ENCODE data around the gene CIC. TPM values are rescaled to one million over a fixed set of nuclear protein-coding genes. Genes with fewer than 3 reads are reported as not detected.

The CIC gene
- total and polyA plus RNA-seq, 2 of the 13 experiments (the other 11 are each of a cell fraction or from before 2014, with no cell fraction given): 5.9 to 8.0 TPM

GRCh38 chr19:42297039-42297438 is 28.0 kb downstream of the CIC start:
- CTCF ChIA-PET (ENCODE audit: low intra/inter-chr PET ratio, low total read pairs): no interaction called here
- Histone ChIP-seq H3K27ac (ENCODE audit: extremely low read length, insufficient read depth, low read length) (no peak overlapping the region), H3K4me3 (replicated peaks in 1 of 3; ENCODE audit: insufficient read depth in 1 of 3, low read depth in 2 of 3, low read length in 3 of 3) (no peak overlapping the region), H3K9me3 (ENCODE audit: low read length) (no peaks in the 10 kb centered on the region), H3K4me2 (ENCODE audit: low read depth, low read length) (no peak overlapping the region), H3K79me2 (ENCODE audit: insufficient read depth, low read length) (no peaks in the 10 kb centered on the region), H3K4me1 (ENCODE audit: insufficient read depth, low read length) (peaks cover 11% of the 10 kb centered on the region), H3K36me3 (replicated peaks in 1 of 2; ENCODE audit: control insufficient read depth in 1 of 2, insufficient read depth in 2 of 2, low read length in 2 of 2) (peaks cover 8 to 32% of the 10 kb centered on the region in 2 experiments; a peak in 3 of 5 replicates), H2AFZ (ENCODE audit: low read length) (no peak overlapping the region), H3K9ac (ENCODE audit: insufficient read depth, low read depth, low read length) (no peak overlapping the region), H4K20me1 (ENCODE audit: insufficient read depth, low read length) (no peaks in the 10 kb centered on the region), H3K27me3 (ENCODE audit: control insufficient read depth in 1 of 2, insufficient read depth in 2 of 2, low read length in 2 of 2) (no peaks in the 10 kb centered on the region)
- POLR2A ChIA-PET: interaction anchor here (0.6 to 1.0 kb wide), 2 partner anchors 15 to 66 kb away, joined by 4 to 7 read pairs; no protein-coding TSS in a partner anchor
- 97% methylated on average over 12 of the region's 15 CpGs for WGBS (ENCODE audit: low lambda C conversion rate)
- DNase-seq (ENCODE audit: low spot score): no peak
- intact Hi-C loops (cut with micrococcal nuclease; ENCODE audit: unreplicated experiment) (no loop called here), in situ Hi-C loops (cut with HindIII; ENCODE audit: extremely low pct_ligation_motif_present, low pct_unique_long_range_greater_than_20kb) (no loop called here)
- no peak for ATAC-seq
- BruUV-seq (replicated peaks): no TSS peak
- no peak for FAIRE-seq
- TF ChIP-seq AGO2 (optimal IDR thresholded peaks at IDR 0.05; ENCODE audit: low read depth, low read length) (peak; percentile 86), ZNF607 (CRISPR knock-in tag; IDR thresholded peaks at IDR 0.05; ENCODE audit: borderline replicate concordance) (no peak), HHEX (CRISPR knock-in tag; IDR thresholded peaks at IDR 0.05) (no peak), POLR2G (IDR thresholded peaks at IDR 0.05; ENCODE audit: low read depth, low read length) (0 out of 2 replicates have a peak, but pooled peaks have one; percentile 14), CHD4 (IDR thresholded peaks at IDR 0.05; ENCODE audit: borderline replicate concordance, low read length) (no peak), ZNF431 (CRISPR knock-in tag; IDR thresholded peaks at IDR 0.05; ENCODE audit: borderline replicate concordance, low read depth) (no peak), TOPORS (CRISPR knock-in tag; IDR thresholded peaks at IDR 0.05) (no peak), HDAC1 (CRISPR knock-in tag; IDR thresholded peaks at IDR 0.05) (no peak)

GRCh38 chr19:42301646-42302203 is 32.7 kb downstream of the CIC start, which contains the start of gene PRR19:
PRR19 (plus strand) TSS chr19:42302132; CDS start chr19:42309585, 7,453 bp downstream.
- H4K20me1 ChIP-seq (ENCODE audit: insufficient read depth, low read length): no peaks in the 10 kb centered on the region
- H3K79me2 ChIP-seq (ENCODE audit: insufficient read depth, low read length): no peaks in the 10 kb centered on the region
- ChIA-PET CTCF (ENCODE audit: low intra/inter-chr PET ratio, low total read pairs) (no interaction called here), POLR2A (interaction anchor here (0.7 to 1.9 kb wide), 9 partner anchors 12 to 1083 kb away, joined by 3 to 15 read pairs (median 5); partner anchors contain the start of gene GSK3A)
- H3K9ac ChIP-seq (ENCODE audit: insufficient read depth, low read depth, low read length): peak within 1 kb of the TSS; percentile 64
- intact Hi-C loops (cut with micrococcal nuclease; ENCODE audit: unreplicated experiment) (loop anchor here (2.0 kb wide), 1 partner anchor 23 kb away; the partner anchor contains the start of gene MEGF8), in situ Hi-C loops (cut with HindIII; ENCODE audit: extremely low pct_ligation_motif_present, low pct_unique_long_range_greater_than_20kb) (no loop called here)
- WGBS (ENCODE audit: low lambda C conversion rate): 42% methylated on average over 2 of the region's 21 CpGs
- FAIRE-seq (no peak), DNase-seq (ENCODE audit: low spot score) (no peak), ATAC-seq (peak; percentile 40)
- peak within 1 kb of the TSS; percentile 89 for H3K4me2 ChIP-seq (ENCODE audit: low read depth, low read length)
- no TSS peak for BruUV-seq (replicated peaks)
- 0 out of 5 replicates have a peak, but pooled peaks cover 0 to 8% of the 10 kb centered on the region in 2 experiments for H3K36me3 ChIP-seq (replicated peaks in 1 of 2; ENCODE audit: control insufficient read depth in 1 of 2, insufficient read depth in 2 of 2, low read length in 2 of 2)
- H3K4me3 ChIP-seq (replicated peaks in 1 of 3; ENCODE audit: insufficient read depth in 1 of 3, low read depth in 2 of 3, low read length in 3 of 3): peak within 1 kb of the TSS; percentile 58 to 81 (median 77)
- H3K27ac ChIP-seq (ENCODE audit: extremely low read length, insufficient read depth, low read length): peak within 1 kb of the TSS; percentile 43
- no peaks in the 10 kb centered on the region for H3K9me3 ChIP-seq (ENCODE audit: low read length)
- peaks cover 28% of the 10 kb centered on the region for H3K4me1 ChIP-seq (ENCODE audit: insufficient read depth, low read length)
- H3K27me3 ChIP-seq (ENCODE audit: control insufficient read depth in 1 of 2, insufficient read depth in 2 of 2, low read length in 2 of 2): no peaks in the 10 kb centered on the region
- no peak within 1 kb of the TSS for H2AFZ ChIP-seq (ENCODE audit: low read length)
- TF ChIP-seq CREBL2 (CRISPR knock-in tag; IDR thresholded peaks at IDR 0.05; ENCODE audit: borderline replicate concordance) (0 out of 2 replicates have a peak, but pooled peaks have one; percentile 3), ZNF672 (CRISPR knock-in tag; IDR thresholded peaks at IDR 0.05) (no peak), ZBTB43 (CRISPR knock-in tag; conservative IDR thresholded peaks at IDR 0.05) (no peak), ZUFSP (CRISPR knock-in tag; IDR thresholded peaks at IDR 0.05; ENCODE audit: borderline replicate concordance) (no peak), ZNF430 (CRISPR knock-in tag; IDR thresholded peaks at IDR 0.05) (0 out of 2 replicates have a peak, but pooled peaks have one; percentile 7)
